Uterus (tissue), 2 donors: ENCODE measurements around the gene DDX21.

Experiments used
- POLR2A ChIP-seq, 2 donors: fragments of 450-650 bp; IDR thresholded peaks; one replicate each; pipeline ENCODE4 v1.6.1; 2016; ENCODE audit warnings: antibody characterized with exemption in 2 of 2, mild to moderate bottlenecking in 1 of 2, moderate library complexity in 1 of 2
- TF ChIP-seq, protein P1 (sequence below), 4 experiments: fragments of 200-600 bp in 2 of 4; fragments of 450-650 bp in 2 of 4; sonication (generic) in 2 of 4; IDR thresholded peaks; one replicate each; pipeline ENCODE4 v1.5.1; 2016 to 2019; ENCODE audit warnings: antibody characterized with exemption in 4 of 4, mild to moderate bottlenecking in 2 of 4, moderate library complexity in 1 of 4

DNA sequence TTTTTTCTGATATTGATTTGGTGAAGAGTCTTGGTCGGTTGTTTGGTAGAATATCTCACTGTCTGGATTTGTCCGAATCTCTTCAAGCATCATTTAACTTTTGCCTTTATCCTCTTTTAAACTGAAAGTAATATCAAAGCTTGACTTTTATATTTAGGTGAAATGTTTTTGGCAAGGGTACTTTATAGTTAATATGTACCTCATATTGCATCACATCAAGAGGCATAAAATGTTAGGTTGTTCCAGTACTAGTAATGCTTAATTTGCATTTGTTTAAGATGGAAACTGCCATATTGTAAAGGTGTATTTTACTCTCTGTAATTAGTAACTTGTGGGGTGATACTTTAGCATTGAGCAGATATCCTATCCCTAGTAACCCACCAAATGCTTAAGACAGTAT lies 17.1 kb upstream of the DDX21 start:
- TF ChIP-seq, protein P1, sequence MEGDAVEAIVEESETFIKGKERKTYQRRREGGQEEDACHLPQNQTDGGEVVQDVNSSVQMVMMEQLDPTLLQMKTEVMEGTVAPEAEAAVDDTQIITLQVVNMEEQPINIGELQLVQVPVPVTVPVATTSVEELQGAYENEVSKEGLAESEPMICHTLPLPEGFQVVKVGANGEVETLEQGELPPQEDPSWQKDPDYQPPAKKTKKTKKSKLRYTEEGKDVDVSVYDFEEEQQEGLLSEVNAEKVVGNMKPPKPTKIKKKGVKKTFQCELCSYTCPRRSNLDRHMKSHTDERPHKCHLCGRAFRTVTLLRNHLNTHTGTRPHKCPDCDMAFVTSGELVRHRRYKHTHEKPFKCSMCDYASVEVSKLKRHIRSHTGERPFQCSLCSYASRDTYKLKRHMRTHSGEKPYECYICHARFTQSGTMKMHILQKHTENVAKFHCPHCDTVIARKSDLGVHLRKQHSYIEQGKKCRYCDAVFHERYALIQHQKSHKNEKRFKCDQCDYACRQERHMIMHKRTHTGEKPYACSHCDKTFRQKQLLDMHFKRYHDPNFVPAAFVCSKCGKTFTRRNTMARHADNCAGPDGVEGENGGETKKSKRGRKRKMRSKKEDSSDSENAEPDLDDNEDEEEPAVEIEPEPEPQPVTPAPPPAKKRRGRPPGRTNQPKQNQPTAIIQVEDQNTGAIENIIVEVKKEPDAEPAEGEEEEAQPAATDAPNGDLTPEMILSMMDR (IDR thresholded peaks at IDR 0.05) = no peak
- no peak for TF ChIP-seq POLR2A (IDR thresholded peaks at IDR 0.05)
